NT2/D1 (cell line): Measurements from ENCODE around the gene HOXD8.

ENCODE experiments used
- SUZ12 ChIP-seq: IDR thresholded peaks from 2 replicates; pipeline ENCODE4 v1.6.1; 2011; ENCODE audit not compliant: insufficient read length, insufficient read depth; ENCODE audit errors: extremely low read depth
- ZNF274 ChIP-seq: IDR thresholded peaks from 2 replicates; pipeline ENCODE4 v1.6.1; 2011; ENCODE audit warnings: mild to moderate bottlenecking, low read depth, low read length

DNA sequence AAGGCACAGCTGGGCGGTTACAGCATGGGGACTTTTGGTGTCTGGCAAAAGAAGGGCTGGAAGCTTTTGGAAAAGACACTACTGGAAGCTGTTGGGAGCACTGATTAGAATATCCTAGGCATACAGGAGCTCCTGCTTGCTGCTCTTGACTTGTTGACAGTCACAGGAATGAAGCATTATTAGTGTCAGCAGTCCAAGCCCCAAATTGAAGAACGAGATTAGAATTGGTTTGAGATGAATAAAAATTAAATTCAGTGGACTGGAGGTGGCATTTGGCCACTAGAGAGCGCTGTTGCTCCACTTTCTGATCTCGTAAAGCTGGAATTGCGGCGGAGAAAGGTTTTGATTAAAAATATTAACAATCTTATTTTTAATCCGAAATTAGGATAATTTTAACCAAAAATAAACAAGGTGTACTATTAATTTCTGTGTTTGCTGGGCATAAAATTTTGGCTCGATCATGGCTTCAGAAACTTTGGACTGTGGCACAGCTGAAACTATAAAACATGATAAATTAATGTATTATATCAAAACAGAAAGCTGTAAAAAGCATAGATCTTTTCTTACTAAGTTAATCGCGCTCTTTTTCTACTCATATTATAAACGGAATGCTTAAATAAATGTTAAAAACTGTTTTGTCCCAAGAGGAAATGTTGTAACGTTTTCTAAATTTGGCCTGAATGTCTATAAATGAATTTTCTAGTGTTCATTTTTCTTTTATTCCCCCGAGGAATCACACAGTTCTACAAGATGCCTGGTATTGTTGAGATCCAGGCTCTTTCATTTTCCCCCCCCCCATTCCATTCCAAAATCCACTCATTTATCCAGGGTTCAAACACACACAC lies 2.4 kb upstream of the HOXD8 start:
- no peak for TF ChIP-seq SUZ12
- no peak for TF ChIP-seq ZNF274
